GM19467 (cell line): ENCODE results near the gene MAOB.
"Not testable (repeated sequence)": the region's sequence is repeated elsewhere in the genome, so short reads cannot be mapped to it uniquely, and the experiment has no call there.

Source experiments
- ATAC-seq: cut with Tn5 transposase; IDR thresholded peaks from one replicate; pipeline ENCODE4 v1.9.1; 2021; ENCODE audit warnings: mild to moderate bottlenecking, moderate library complexity; ENCODE audit not compliant: unreplicated experiment

Gene MAOB

GRCh38 chrX:43882294-43882681, at the start of gene MAOB:
Gene MAOB, minus strand, starts transcription at chrX:43882450. Its CDS starts 151 bp downstream, at chrX:43882299.
- ATAC-seq = no peak

- not testable (repeated sequence) for ATAC-seq
Measured at GRCh38 chrX:43922032-43922431, 39.8 kb upstream of the MAOB start.

- not testable (repeated sequence) for ATAC-seq
Measured at GRCh38 chrX:43910772-43911171, 28.5 kb upstream of the MAOB start.

GRCh38 chrX:43910012-43910411, 27.8 kb upstream of the MAOB start:
- no peak for ATAC-seq

GRCh38 chrX:43909141-43909540, 26.9 kb upstream of the MAOB start:
- no peak for ATAC-seq

GRCh38 chrX:43899878-43900815, 17.9 kb upstream of the MAOB start:
- no peak for ATAC-seq

- no peak for ATAC-seq
Measured at GRCh38 chrX:43898406-43899035, 16.3 kb upstream of the MAOB start.

- ATAC-seq = no peak
Measured at GRCh38 chrX:43897290-43897689, 15.0 kb upstream of the MAOB start.

- ATAC-seq = no peak
Measured at GRCh38 chrX:43892336-43892870, 10.2 kb upstream of the MAOB start.

- ATAC-seq = no peak
Measured at GRCh38 chrX:43885617-43886016, 3.4 kb upstream of the MAOB start.

- ATAC-seq = no peak
Measured at GRCh38 chrX:43881410-43882293, 598 bp downstream of the MAOB start.

- ATAC-seq = no peak
Measured at GRCh38 chrX:43880425-43880824, 1.8 kb downstream of the MAOB start.

- ATAC-seq = no peak
Measured at GRCh38 chrX:43878906-43879526, 3.2 kb downstream of the MAOB start.

- ATAC-seq = no peak
Measured at GRCh38 chrX:43876680-43877079, 5.6 kb downstream of the MAOB start.

GRCh38 chrX:43870758-43871419, 11.4 kb downstream of the MAOB start:
- no peak for ATAC-seq

GRCh38 chrX:43870011-43870410, 12.2 kb downstream of the MAOB start:
- ATAC-seq = no peak

- ATAC-seq = no peak
Measured at GRCh38 chrX:43868791-43869190, 13.5 kb downstream of the MAOB start.

- ATAC-seq = no peak
Measured at GRCh38 chrX:43866423-43866822, 15.8 kb downstream of the MAOB start.

GRCh38 chrX:43865791-43866190, 16.5 kb downstream of the MAOB start:
- ATAC-seq = no peak

GRCh38 chrX:43862434-43862833, 19.8 kb downstream of the MAOB start:
- no peak for ATAC-seq
